Stomach smooth muscle (tissue), 2 donors: ENCODE measurements around the gene TMEM151A.
"Not testable (repeated sequence)": the region's sequence is repeated elsewhere in the genome, so short reads cannot be mapped to it uniquely, and the experiment has no call there.

ENCODE experiments used
- H3K27ac ChIP-seq: one replicate; pipeline ENCODE4 v1.7.0; 2013; ENCODE audit warnings: mild to moderate bottlenecking, low read length, inconsistent platforms
- H3K27me3 ChIP-seq, 2 donors: one replicate each; pipeline ENCODE4 v1.7.0; 2013; ENCODE audit warnings: low read length in 2 of 2; ENCODE audit not compliant: insufficient read depth in 2 of 2, control insufficient read depth in 1 of 2
- H3K36me3 ChIP-seq, 2 donors: one replicate each; pipeline ENCODE4 v1.7.0; 2013; ENCODE audit warnings: low read length in 2 of 2; ENCODE audit not compliant: control insufficient read depth in 2 of 2, insufficient read depth in 2 of 2
- H3K4me1 ChIP-seq: one replicate; pipeline ENCODE4 v1.7.0; 2013; ENCODE audit warnings: low read length; ENCODE audit not compliant: control insufficient read depth, insufficient read depth
- H3K4me3 ChIP-seq, 2 donors: one replicate each; pipeline ENCODE4 v1.7.0; 2013; ENCODE audit warnings: low read length in 2 of 2
- H3K9ac ChIP-seq, 2 donors: one replicate each; pipeline ENCODE4 v1.7.0; 2013; ENCODE audit warnings: low read length in 2 of 2, mild to moderate bottlenecking in 1 of 2
- H3K9me3 ChIP-seq, 2 donors: one replicate each; pipeline ENCODE4 v1.7.0; 2013; ENCODE audit warnings: low read length in 2 of 2; ENCODE audit not compliant: control insufficient read depth in 2 of 2
- donor health status: healthy.
- donor health status: Pancreatic carcinoma.

Gene TMEM151A

GRCh38 chr11:66317322-66317722 is 25.6 kb downstream of the TMEM151A start:
- peak overlapping the region; percentile 57 to 73 for H3K9ac ChIP-seq
- H3K9me3 ChIP-seq, result no peaks in the 10 kb centered on the region
- H3K4me1 ChIP-seq, result peaks cover 56% of the 10 kb centered on the region
- H3K27ac ChIP-seq, result peak overlapping the region; percentile 82
- no peaks in the 10 kb centered on the region for H3K27me3 ChIP-seq
- H3K36me3 ChIP-seq, result no peaks in the 10 kb centered on the region
- H3K4me3 ChIP-seq, result peak overlapping the region; percentile 66 to 69

- Histone ChIP-seq H3K27me3 (no peaks in the 10 kb centered on the region), H3K36me3 (no peaks in the 10 kb centered on the region), H3K4me3 (peak overlapping the region; percentile 66 to 69), H3K27ac (peak overlapping the region; percentile 82), H3K9me3 (no peaks in the 10 kb centered on the region), H3K9ac (peak overlapping the region; percentile 55 to 57), H3K4me1 (peaks cover 56% of the 10 kb centered on the region)
Observed at GRCh38 chr11:66317723-66318599, 26.3 kb downstream of the TMEM151A start.

- no peaks in the 10 kb centered on the region for H3K36me3 ChIP-seq
- H3K27ac ChIP-seq, result peak overlapping the region; percentile 82
- no peaks in the 10 kb centered on the region for H3K27me3 ChIP-seq
- H3K9ac ChIP-seq, result no peak overlapping the region
- peaks cover 50% of the 10 kb centered on the region for H3K4me1 ChIP-seq
- H3K9me3 ChIP-seq, result no peaks in the 10 kb centered on the region
- H3K4me3 ChIP-seq, result no peak overlapping the region
Observed at GRCh38 chr11:66318600-66318970, 26.9 kb downstream of the TMEM151A start.

- H3K9me3 ChIP-seq, H3K27me3 ChIP-seq, H3K36me3 ChIP-seq, H3K27ac ChIP-seq, H3K9ac ChIP-seq, H3K4me3 ChIP-seq: not testable (repeated sequence)
- peaks cover 34% of the 10 kb centered on the region for H3K4me1 ChIP-seq
Observed at GRCh38 chr11:66320289-66320688, 28.6 kb downstream of the TMEM151A start.

- not testable (repeated sequence) for H3K36me3 ChIP-seq, H3K9me3 ChIP-seq, H3K27ac ChIP-seq, H3K4me3 ChIP-seq, H3K9ac ChIP-seq, H3K27me3 ChIP-seq
- peaks cover 33% of the 10 kb centered on the region for H3K4me1 ChIP-seq
Observed at GRCh38 chr11:66320748-66321147, 29.1 kb downstream of the TMEM151A start.

- Histone ChIP-seq H3K27me3 (no peaks in the 10 kb centered on the region), H3K9me3 (no peaks in the 10 kb centered on the region), H3K4me1 (peaks cover 33% of the 10 kb centered on the region), H3K9ac (no peak overlapping the region), H3K4me3 (no peak overlapping the region), H3K27ac (no peak overlapping the region), H3K36me3 (no peaks in the 10 kb centered on the region)
Observed at GRCh38 chr11:66321606-66322005, 29.9 kb downstream of the TMEM151A start.

- H3K4me3 ChIP-seq, result no peak overlapping the region
- no peaks in the 10 kb centered on the region for H3K27me3 ChIP-seq
- H3K27ac ChIP-seq, result no peak overlapping the region
- H3K36me3 ChIP-seq, result no peaks in the 10 kb centered on the region
- peaks cover 34% of the 10 kb centered on the region for H3K4me1 ChIP-seq
- H3K9ac ChIP-seq, result no peak overlapping the region
- H3K9me3 ChIP-seq, result no peaks in the 10 kb centered on the region
Observed at GRCh38 chr11:66322732-66323427, 31.2 kb downstream of the TMEM151A start.

- Histone ChIP-seq H3K36me3 (no peaks in the 10 kb centered on the region), H3K27ac (no peak overlapping the region), H3K9ac (no peak overlapping the region), H3K9me3 (no peaks in the 10 kb centered on the region), H3K27me3 (no peaks in the 10 kb centered on the region), H3K4me1 (peaks cover 35% of the 10 kb centered on the region), H3K4me3 (no peak overlapping the region)
Observed at GRCh38 chr11:66323684-66324083, 32.0 kb downstream of the TMEM151A start.

- Histone ChIP-seq H3K36me3 (no peaks in the 10 kb centered on the region), H3K4me1 (peaks cover 33% of the 10 kb centered on the region), H3K4me3 (no peak overlapping the region), H3K27me3 (no peaks in the 10 kb centered on the region), H3K9me3 (no peaks in the 10 kb centered on the region), H3K27ac (no peak overlapping the region), H3K9ac (no peak overlapping the region)
Observed at GRCh38 chr11:66324664-66325063, 33.0 kb downstream of the TMEM151A start.

GRCh38 chr11:66325263-66325671 is 33.6 kb downstream of the TMEM151A start:
- no peak overlapping the region for H3K4me3 ChIP-seq
- H3K9me3 ChIP-seq, result no peaks in the 10 kb centered on the region
- H3K36me3 ChIP-seq, result no peaks in the 10 kb centered on the region
- H3K27me3 ChIP-seq, result no peaks in the 10 kb centered on the region
- peaks cover 33% of the 10 kb centered on the region for H3K4me1 ChIP-seq
- no peak overlapping the region for H3K27ac ChIP-seq
- no peak overlapping the region for H3K9ac ChIP-seq
